Mucosa of rectum (tissue), 2 donors: ENCODE results near the gene SMIM35.
"Not testable (repeated sequence)": the region's sequence is repeated elsewhere in the genome, so short reads cannot be mapped to it uniquely, and the experiment has no call there.

Experiments
- H3K27ac ChIP-seq, 2 donors: one replicate each; pipeline ENCODE4 v1.7.0; 2013; ENCODE audit warnings: inconsistent platforms in 2 of 2, low read depth in 2 of 2, low read length in 2 of 2
- H3K27me3 ChIP-seq, 2 donors: one replicate each; pipeline ENCODE4 v1.7.0; 2013; ENCODE audit warnings: low read length in 2 of 2; ENCODE audit not compliant: control insufficient read depth in 2 of 2, insufficient read depth in 2 of 2
- H3K36me3 ChIP-seq, 2 donors: one replicate each; pipeline ENCODE4 v1.7.0; 2013; ENCODE audit warnings: low read length in 2 of 2; ENCODE audit not compliant: control insufficient read depth in 2 of 2, insufficient read depth in 2 of 2
- H3K4me1 ChIP-seq, 2 donors: one replicate each; pipeline ENCODE4 v1.7.0; 2013; ENCODE audit warnings: low read length in 2 of 2, mild to moderate bottlenecking in 1 of 2; ENCODE audit not compliant: control insufficient read depth in 2 of 2, insufficient read depth in 2 of 2
- H3K4me3 ChIP-seq, 2 donors: one replicate each; pipeline ENCODE4 v1.7.0; 2013; ENCODE audit warnings: low read length in 2 of 2
- H3K9ac ChIP-seq, 2 donors: one replicate each; pipeline ENCODE4 v1.7.0; 2013; ENCODE audit warnings: low read length in 2 of 2, low read depth in 1 of 2, mild to moderate bottlenecking in 1 of 2
- H3K9me3 ChIP-seq, 2 donors: one replicate each; pipeline ENCODE4 v1.7.0; 2013; ENCODE audit warnings: low read length in 2 of 2; ENCODE audit not compliant: control insufficient read depth in 2 of 2
- donor health status: healthy.
- donor health status: Normal muscosa, but diverticular disease.

SMIM35 gene

GRCh38 chr11:118014022-118014421 is 72.7 kb downstream of the SMIM35 start:
- Histone ChIP-seq H3K27ac (no peak overlapping the region), H3K4me1 (peaks cover 7% of the 10 kb centered on the region in 2 donors), H3K27me3 (no peaks in the 10 kb centered on the region), H3K9me3 (no peaks in the 10 kb centered on the region), H3K9ac (no peak overlapping the region), H3K4me3 (no peak overlapping the region), H3K36me3 (no peaks in the 10 kb centered on the region)

GRCh38 chr11:118012083-118012669 is 74.6 kb downstream of the SMIM35 start:
- Histone ChIP-seq H3K9ac (no peak overlapping the region), H3K27me3 (no peaks in the 10 kb centered on the region)

GRCh38 chr11:118010738-118011461 is 75.9 kb downstream of the SMIM35 start:
- peaks cover 9 to 27% of the 10 kb centered on the region in 2 donors for H3K4me1 ChIP-seq
- H3K4me3 ChIP-seq, result no peak overlapping the region
- H3K9ac ChIP-seq, result peak overlapping the region in 1 of 2 donors; percentile 50
- H3K9me3 ChIP-seq, result no peaks in the 10 kb centered on the region
- peak overlapping the region; percentile 77 to 89 for H3K27ac ChIP-seq
- H3K27me3 ChIP-seq, result no peaks in the 10 kb centered on the region
- no peaks in the 10 kb centered on the region for H3K36me3 ChIP-seq

More at GRCh38 chr11:118012083-118012669, 74.6 kb downstream of the SMIM35 start:
- Histone ChIP-seq H3K36me3 (no peaks in the 10 kb centered on the region), H3K9me3 (no peaks in the 10 kb centered on the region), H3K4me1 (peaks cover 7 to 17% of the 10 kb centered on the region in 2 donors), H3K4me3 (no peak overlapping the region), H3K27ac (peak overlapping the region; percentile 44 to 89)

- Histone ChIP-seq H3K27ac (peak overlapping the region; percentile 77 to 89), H3K4me1 (peaks cover 11 to 27% of the 10 kb centered on the region in 2 donors), H3K9ac (peak overlapping the region in 1 of 2 donors; percentile 50), H3K4me3 (no peak overlapping the region), H3K27me3 (no peaks in the 10 kb centered on the region), H3K9me3 (no peaks in the 10 kb centered on the region), H3K36me3 (no peaks in the 10 kb centered on the region)
Observed at GRCh38 chr11:118009864-118010737, 76.7 kb downstream of the SMIM35 start.

- Histone ChIP-seq H3K27ac (peak overlapping the region; percentile 67 to 87), H3K27me3 (no peaks in the 10 kb centered on the region), H3K4me3 (no peak overlapping the region), H3K9me3 (peaks cover 2 to 4% of the 10 kb centered on the region in 2 donors), H3K36me3 (no peaks in the 10 kb centered on the region), H3K9ac (peak overlapping the region in 1 of 2 donors; percentile 47), H3K4me1 (peaks cover 11 to 27% of the 10 kb centered on the region in 2 donors)
Observed at GRCh38 chr11:118008271-118008911, 78.4 kb downstream of the SMIM35 start.

- not testable (repeated sequence) for H3K9me3 ChIP-seq, H3K9ac ChIP-seq, H3K27me3 ChIP-seq, H3K36me3 ChIP-seq
- Histone ChIP-seq H3K4me3 (peak overlapping the region in 1 of 2 donors; percentile 9), H3K4me1 (peaks cover 15 to 31% of the 10 kb centered on the region in 2 donors), H3K27ac (peak overlapping the region; percentile 74 to 87)
Observed at GRCh38 chr11:118007563-118008270, 79.0 kb downstream of the SMIM35 start.

GRCh38 chr11:118007040-118007439 is 79.7 kb downstream of the SMIM35 start:
- no peak overlapping the region for H3K4me3 ChIP-seq
- no peaks in the 10 kb centered on the region for H3K27me3 ChIP-seq
- H3K9ac ChIP-seq, result no peak overlapping the region
- H3K36me3 ChIP-seq, result no peaks in the 10 kb centered on the region
- H3K4me1 ChIP-seq, result peaks cover 19 to 31% of the 10 kb centered on the region in 2 donors
- H3K9me3 ChIP-seq, result peaks cover 2 to 4% of the 10 kb centered on the region in 2 donors
- H3K27ac ChIP-seq, result peak overlapping the region; percentile 46 to 87

GRCh38 chr11:118006153-118006534 is 80.6 kb downstream of the SMIM35 start:
- Histone ChIP-seq H3K36me3 (no peaks in the 10 kb centered on the region), H3K9me3 (peaks cover 2 to 4% of the 10 kb centered on the region in 2 donors), H3K4me1 (peaks cover 21 to 31% of the 10 kb centered on the region in 2 donors), H3K4me3 (no peak overlapping the region), H3K27me3 (no peaks in the 10 kb centered on the region), H3K27ac (peak overlapping the region in 1 of 2 donors; percentile 87), H3K9ac (no peak overlapping the region)
